NCI-H748 (cell line): ENCODE results near the gene CDK5RAP2.

ENCODE experiments used
- DNase-seq: peaks from one replicate; lab custom pipeline; 2025; ENCODE audit not compliant: unreplicated experiment; lab: John Stamatoyannopoulos, UW

Gene CDK5RAP2

DNA sequence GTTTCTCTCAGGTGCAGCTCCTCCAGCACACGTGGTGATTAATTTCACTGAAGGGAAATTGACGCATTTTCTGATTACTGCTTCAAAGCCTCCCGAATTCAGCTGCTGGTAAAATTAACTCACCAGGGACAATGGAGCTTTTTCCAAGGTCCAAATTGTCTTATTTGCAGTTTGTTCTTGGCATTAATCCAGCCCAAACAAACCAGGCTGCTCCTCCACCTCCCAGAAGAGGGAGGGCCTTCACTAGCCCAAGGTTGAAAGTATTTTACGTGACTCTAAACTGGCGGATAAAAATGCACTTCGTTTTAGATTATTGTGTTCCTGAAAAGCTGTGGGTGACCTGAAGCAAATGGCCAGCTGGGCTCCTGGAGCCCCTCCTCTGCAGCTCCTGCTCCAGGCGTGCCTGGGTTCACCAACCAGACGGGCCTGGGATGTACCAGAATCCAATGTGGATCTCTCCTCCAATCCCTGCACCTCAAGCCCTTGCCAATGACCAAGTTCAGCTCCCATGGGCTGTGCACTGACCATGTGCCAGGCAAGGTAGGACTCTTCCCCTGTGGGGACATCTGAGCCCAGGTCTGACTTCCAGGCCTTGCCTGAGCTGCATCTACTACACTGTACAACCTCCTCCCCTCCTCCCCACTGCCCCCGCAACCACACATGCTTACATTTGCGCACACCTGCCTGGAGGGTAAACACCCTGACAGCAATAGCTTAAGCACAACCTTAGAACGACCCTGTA, 193.4 kb downstream of the CDK5RAP2 start:
- DNase-seq, result peak; percentile 99

DNA sequence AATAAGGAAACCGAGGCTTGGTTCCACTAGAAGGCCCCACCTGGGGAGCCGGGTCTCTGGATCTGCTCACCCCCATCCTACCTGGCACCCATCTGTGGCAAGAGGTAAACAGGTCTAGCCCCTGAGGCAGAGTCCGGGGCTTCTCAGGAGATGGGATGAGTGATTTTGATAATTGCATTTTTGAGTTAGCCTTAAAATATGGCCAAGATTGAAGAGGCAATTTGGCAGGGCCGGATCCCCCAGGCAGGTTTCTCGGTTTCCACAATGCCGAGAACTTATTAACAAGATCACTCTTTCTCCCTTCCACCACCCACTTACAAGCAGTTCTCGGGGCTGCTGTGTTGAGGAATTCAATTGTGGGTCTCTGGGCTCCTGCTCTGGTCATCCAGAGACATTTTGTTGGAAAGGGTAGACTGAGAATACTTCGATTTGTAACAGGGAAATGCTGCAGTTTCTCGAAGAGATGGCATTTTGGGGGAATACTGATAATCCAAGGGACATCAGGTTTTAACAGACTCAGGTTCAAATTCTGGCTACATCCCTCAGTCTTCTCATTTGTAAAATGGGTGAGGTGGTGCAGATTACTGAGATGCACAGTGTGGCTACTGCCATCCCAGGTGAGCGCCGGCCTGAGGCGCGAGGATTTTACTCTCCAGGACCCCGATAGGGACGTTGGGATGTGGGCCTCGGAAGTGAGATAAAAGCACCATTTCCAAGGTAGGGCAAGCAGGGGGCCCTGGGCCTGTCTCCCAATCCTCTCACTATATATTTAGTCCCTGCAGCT, 194.2 kb downstream of the CDK5RAP2 start:
- DNase-seq, result no peak

- DNase-seq, result no peak
Measured at GRCh38 chr9:120384925-120385272, 195.1 kb downstream of the CDK5RAP2 start.

DNA sequence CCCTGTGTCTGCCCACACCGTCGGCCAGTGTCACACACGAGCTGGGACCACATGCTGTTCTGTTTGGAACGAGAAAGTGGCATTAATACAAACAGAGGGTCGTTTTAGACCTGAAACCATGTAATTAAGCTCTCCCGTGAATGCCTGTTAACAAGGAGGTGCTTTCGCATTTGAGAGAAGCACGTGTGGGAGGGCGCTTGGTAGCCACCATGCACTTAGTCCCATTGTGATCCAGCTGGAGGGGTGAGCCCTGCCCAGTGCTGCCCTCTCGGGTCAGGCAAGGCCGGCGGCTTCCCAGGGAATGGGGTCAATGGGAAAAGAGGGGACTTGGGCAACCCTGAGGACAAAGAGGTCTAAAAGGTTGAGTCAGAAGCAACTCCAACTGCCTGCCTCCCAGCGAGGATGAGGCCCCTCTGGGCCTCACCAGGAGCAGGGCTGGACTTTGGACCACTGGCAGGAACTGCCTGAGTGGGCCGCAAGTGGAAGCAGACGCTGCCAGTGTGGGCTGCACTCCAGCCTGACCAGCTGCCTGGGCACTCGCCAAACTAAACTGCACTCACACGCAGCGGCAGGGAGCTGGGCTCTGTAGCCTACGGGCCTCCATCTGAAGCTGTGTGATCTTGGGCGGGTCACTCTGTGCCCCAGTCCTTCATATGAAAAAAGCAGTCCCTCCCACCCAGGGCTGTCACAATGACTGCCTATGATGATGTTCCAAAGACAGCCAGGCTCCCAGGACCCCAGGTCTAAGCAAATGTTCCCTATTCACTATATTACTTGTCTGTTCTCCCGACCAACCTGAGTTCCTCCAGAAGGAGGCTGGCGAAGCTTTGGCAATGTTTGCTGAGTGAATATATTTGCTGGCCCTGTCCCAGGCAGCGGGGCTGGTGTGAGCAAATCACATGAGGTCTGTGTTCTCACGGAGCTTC, 195.7 kb downstream of the CDK5RAP2 start:
- peak; percentile 99 for DNase-seq

GRCh38 chr9:120383611-120383998, 196.4 kb downstream of the CDK5RAP2 start:
- no peak for DNase-seq

- DNase-seq, result no peak
Measured at GRCh38 chr9:120382453-120382852, 197.5 kb downstream of the CDK5RAP2 start.

GRCh38 chr9:120381839-120382238, 198.1 kb downstream of the CDK5RAP2 start:
- DNase-seq, result no peak

DNA sequence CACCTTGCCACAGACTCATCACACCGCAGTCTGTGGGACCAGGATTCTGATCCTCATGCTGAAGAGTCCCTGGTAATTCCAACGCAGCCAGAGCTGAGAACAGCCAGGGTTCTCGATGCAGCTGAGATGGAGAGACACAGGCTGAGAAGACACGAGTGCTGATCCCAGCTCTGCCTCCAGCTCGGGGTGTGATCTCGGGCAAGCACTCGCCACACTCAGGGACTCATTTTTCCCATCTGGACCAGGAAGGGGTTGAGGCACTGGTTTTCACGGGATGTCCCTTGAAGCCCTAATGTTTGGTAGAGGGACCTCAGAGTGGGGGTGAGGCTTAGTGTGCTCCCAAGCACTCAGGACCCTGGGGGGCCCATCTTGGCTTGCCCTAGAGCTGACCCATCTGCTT, 200.4 kb downstream of the CDK5RAP2 start:
- no peak for DNase-seq

DNA sequence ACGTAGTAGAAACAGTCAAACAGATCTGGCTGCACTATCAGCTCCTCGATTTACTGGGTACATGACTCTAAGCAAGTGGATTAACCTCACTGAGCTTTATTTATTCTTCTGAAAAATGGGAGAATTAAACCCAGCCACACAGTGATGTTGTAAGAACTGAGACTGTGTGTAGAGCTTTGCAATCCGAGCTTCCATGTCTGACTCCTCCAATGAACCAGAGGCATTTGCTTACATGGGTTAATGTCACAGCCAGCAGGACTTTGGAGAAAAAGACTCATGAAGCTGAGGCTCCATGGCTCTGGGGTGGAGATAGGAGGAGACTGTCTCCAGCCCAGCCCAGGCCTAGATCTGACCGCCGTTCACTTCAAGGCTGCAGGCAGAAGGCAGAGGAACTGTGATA, 201.3 kb downstream of the CDK5RAP2 start:
- DNase-seq, result no peak

DNA sequence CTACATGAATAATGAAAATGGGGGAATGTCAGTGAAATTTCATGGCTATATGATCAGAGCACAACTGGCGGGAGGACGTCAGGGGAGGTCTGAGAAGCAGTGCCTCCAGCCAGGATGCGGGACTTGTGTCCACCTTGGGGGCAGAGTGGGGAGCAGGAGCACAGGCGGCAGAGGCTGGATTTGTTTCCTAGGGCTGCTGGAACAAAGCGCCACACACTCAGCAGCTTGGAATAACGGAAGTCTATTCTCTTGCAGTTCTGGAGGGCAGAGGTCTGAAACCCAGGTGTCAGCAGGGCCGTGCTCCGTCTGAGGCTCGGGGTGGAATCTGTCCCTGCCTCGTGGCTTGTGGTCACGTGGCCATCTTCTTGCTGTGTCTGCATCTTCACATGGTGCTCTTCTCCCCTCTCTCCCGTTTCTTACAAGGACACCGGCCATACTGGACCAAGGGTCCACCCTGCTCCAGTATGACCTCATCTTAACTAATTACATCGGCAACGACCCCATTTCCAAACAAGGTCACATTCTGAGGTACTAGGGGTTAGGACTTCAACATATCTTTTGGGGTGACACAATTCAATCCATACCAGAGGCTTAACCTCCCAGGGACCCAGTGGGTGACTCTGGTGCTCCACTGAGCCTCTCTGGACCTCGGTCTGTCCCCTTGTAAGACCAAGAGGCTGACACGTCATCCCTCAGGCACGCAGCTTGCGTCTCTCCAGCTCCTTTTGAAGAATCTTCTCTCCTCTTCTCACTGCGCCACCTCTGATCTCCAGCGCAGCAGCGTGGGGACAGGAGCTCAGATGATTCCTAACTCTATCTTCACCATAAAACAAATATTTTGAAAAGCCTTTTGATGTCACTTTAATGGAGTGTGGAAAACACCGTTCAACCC, 202.5 kb downstream of the CDK5RAP2 start:
- no peak for DNase-seq

GRCh38 chr9:120376101-120376500, 203.9 kb downstream of the CDK5RAP2 start:
- no peak for DNase-seq

DNA sequence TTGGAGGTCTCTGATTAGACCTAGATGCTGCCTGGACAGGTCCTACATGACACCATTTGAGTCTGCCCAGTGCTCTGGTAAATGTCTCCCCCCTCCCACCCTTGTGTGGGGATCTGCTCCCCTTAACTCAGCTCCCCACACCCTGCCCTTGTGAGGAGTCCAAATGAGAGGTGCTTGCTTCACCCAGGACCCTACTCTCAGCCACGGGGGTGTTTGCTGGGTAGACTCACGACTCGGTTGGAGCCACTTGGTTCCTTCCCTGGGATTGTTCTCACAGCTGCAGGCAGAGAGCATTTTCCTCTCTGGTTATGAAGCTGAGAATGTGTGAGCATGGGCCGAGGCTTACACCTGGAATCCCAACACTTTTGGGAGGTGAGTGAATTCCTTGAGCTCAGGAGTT, 204.7 kb downstream of the CDK5RAP2 start:
- no peak for DNase-seq

- DNase-seq, result no peak
Measured at GRCh38 chr9:120374817-120375216, 205.2 kb downstream of the CDK5RAP2 start.

DNA sequence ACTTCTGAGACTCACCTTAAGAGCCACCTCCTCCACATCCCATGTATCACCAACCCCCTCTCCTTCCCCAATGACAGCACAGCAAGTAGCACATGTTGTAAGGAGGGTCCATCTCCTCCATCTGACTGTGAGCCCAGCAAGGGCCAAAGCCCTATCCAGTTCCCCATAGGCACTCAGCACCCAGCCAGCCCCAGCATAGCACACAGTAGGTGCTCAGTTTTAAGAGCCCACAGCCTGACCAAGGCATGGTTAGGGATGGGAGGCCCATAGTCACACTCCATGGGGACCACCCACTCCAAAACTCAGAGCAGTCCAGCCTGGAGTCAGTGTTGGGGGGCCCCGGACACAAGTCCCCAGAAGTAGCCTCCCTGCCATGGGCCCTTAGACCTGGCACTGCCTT, 205.7 kb downstream of the CDK5RAP2 start:
- no peak for DNase-seq

- DNase-seq, result no peak
Measured at GRCh38 chr9:120372040-120372439, 207.9 kb downstream of the CDK5RAP2 start.

DNA sequence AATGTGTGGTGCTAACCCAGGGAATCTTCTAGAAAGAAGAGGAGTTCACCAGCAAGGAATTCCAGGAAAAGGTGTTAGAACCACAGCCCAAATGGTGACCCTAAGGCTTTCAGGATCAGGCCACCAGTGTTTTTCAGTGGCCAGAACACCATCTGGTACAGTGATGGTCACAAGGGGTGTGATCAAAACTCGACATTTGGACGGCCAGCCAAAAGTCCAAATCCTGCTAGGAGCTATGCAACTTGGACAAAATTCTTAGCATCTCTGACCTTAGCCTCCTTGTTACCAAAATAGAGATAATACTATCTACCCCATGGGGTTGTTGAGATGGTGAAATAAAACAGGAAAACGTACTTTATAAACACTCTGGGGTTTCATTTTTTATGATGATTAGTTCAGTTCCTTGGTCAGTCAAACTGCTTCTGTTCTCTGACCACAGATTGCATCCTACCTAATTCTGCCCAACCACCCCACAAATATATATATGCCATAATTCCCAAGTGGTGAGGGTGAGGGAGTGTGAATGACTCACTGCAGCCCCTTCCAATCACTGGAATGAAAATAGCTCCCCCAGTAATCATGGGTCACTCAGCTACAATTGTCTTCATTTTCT, 210.3 kb downstream of the CDK5RAP2 start:
- no peak for DNase-seq

GRCh38 chr9:120368799-120369198, 211.2 kb downstream of the CDK5RAP2 start:
- DNase-seq, result no peak

DNA sequence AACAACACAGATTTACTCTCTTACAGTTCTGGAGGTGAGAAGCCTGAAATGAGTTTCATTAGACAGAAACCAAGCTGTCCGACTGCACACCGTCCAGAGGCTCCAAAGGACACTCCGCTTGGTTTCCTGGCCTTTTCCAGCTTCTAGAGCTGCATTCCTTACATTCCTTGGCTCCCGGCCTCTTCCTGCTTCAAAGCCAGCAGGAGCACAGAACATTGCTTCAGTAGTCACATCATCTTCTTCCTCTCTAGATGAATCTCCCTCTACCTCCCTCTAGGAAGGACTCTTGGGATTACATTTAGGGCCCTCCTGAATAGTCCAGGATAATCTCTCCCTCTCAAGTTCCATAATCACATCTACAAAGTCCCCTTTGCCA, 213.3 kb downstream of the CDK5RAP2 start:
- DNase-seq, result no peak

DNA sequence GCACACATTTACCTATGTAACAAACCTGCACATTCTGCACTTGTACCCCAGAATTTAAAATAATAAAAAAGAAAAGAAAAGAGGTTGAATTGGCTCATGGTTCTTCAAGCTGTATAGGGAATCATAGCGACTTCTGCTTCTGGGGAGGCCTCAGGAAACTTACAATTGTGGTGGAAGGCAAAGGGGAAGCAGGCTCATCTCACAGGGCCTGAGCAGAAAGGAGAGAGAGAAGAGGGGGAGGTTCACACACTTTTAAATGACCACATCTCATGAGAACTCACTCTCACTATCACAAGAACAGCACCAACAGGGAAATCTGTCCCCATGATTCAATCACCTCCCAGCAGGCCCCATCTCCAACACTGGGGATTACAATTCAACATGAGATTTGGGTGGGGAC, 214.6 kb downstream of the CDK5RAP2 start:
- DNase-seq, result no peak

- DNase-seq, result no peak
Measured at GRCh38 chr9:120363697-120364096, 216.3 kb downstream of the CDK5RAP2 start.
